Measurements from ENCODE around the gene RPS6KC1. TPM values are rescaled to one million over a fixed set of nuclear protein-coding genes. Genes with fewer than 3 reads are reported as not detected.

RPS6KC1 gene
- total RNA-seq, 1 experiment from 2014 or later, result 16.9 TPM

GRCh38 chr1:213183036-213183672 is 132.1 kb downstream of the RPS6KC1 start:
- Mint-ChIP-seq H3K4me1 (no peaks in the 10 kb centered on the region), H3K27ac (no peak overlapping the region), H3K27me3 (ENCODE audit: low read depth) (no peaks in the 10 kb centered on the region), H3K9me3 (peaks cover 9 to 13% of the 10 kb centered on the region in 2 experiments), H3K4me3 (no peak overlapping the region), H3K36me3 (ENCODE audit: insufficient read depth in 1 of 3, low read depth in 3 of 3) (peaks cover 11 to 23% (median 14%) of the 10 kb centered on the region in 3 experiments)
- no peaks in the 10 kb centered on the region for H3K4me1 ChIP-seq (ENCODE audit: insufficient read depth, low read length)
- H3K4ac ChIP-seq (ENCODE audit: low read depth, low read length), result no peak overlapping the region
- no peak overlapping the region for H2BK120ac ChIP-seq (ENCODE audit: low read depth, low read length, poor library complexity, severe bottlenecking)
- no peaks in the 10 kb centered on the region for H4K20me1 ChIP-seq (ENCODE audit: control insufficient read depth, insufficient read depth, insufficient read length)
- H3K27ac ChIP-seq (ENCODE audit: insufficient read length, low read depth, low read length), result no peak overlapping the region
- H2BK15ac ChIP-seq (ENCODE audit: low read depth, low read length), result no peak overlapping the region
- H3K27me3 ChIP-seq (ENCODE audit: insufficient read depth, low read length), result no peaks in the 10 kb centered on the region
- H4K8ac ChIP-seq (replicated peaks; ENCODE audit: insufficient read length, low read depth, low read length), result no peak overlapping the region
- no peak for TF ChIP-seq CTCF (conservative IDR thresholded peaks at IDR 0.05)
- no peak overlapping the region for H3K4me2 ChIP-seq (ENCODE audit: insufficient read depth, insufficient read length, low read length)
- H2AFZ ChIP-seq (ENCODE audit: low read length), result no peak overlapping the region
- no peak for DNase-seq
- no peaks in the 10 kb centered on the region for H3K23me2 ChIP-seq (ENCODE audit: insufficient read length, low read depth, low read length, poor library complexity, severe bottlenecking)
- H3K79me1 ChIP-seq (ENCODE audit: insufficient read depth, low read depth, low read length, poor library complexity, severe bottlenecking), result no peaks in the 10 kb centered on the region
- no peak overlapping the region for H3K18ac ChIP-seq (ENCODE audit: insufficient read length, low read depth, low read length)
- H3K79me2 ChIP-seq (ENCODE audit: insufficient read depth, low read length), result no peaks in the 10 kb centered on the region
- no peak overlapping the region for H2AK5ac ChIP-seq (ENCODE audit: insufficient read length, low read length)
- H2BK5ac ChIP-seq (ENCODE audit: insufficient read length, low read length), result no peak overlapping the region
- H3K23ac ChIP-seq (ENCODE audit: insufficient read length, low read depth, low read length), result no peak overlapping the region
- no peak overlapping the region for H3K56ac ChIP-seq (ENCODE audit: insufficient read length, low read depth, low read length)
- H2BK20ac ChIP-seq (ENCODE audit: low read depth, low read length, poor library complexity, severe bottlenecking), result no peak overlapping the region
- H3K14ac ChIP-seq (ENCODE audit: insufficient read depth, low read length), result no peak overlapping the region
- H3T11ph ChIP-seq (ENCODE audit: low read length), result no peak overlapping the region
- no peak overlapping the region for H2BK12ac ChIP-seq (ENCODE audit: insufficient read length, low read depth, low read length)
- H3K9me3 ChIP-seq (ENCODE audit: control insufficient read depth, low read depth, low read length), result no peaks in the 10 kb centered on the region
- H3K9ac ChIP-seq (ENCODE audit: extremely low read depth, insufficient read length, low read length), result no peak overlapping the region
- no peak overlapping the region for H4K91ac ChIP-seq (ENCODE audit: insufficient read length, low read depth, low read length)
- no CpG with 5 or more reads among the region's 3 CpGs for WGBS (ENCODE audit: extremely low coverage, insufficient read length, low lambda C conversion rate)
- H4K5ac ChIP-seq (ENCODE audit: insufficient read length, low read depth, low read length), result no peak overlapping the region

All from H9 (cell line).